ENCODE measurements around the gene CLN5.
A peak's percentile ranks its signal among the peaks of the same experiment; 100 is the strongest.
"Not testable (repeated sequence)": the region's sequence is repeated elsewhere in the genome, so short reads cannot be mapped to it uniquely, and the experiment has no call there.

CLN5 gene

DNA sequence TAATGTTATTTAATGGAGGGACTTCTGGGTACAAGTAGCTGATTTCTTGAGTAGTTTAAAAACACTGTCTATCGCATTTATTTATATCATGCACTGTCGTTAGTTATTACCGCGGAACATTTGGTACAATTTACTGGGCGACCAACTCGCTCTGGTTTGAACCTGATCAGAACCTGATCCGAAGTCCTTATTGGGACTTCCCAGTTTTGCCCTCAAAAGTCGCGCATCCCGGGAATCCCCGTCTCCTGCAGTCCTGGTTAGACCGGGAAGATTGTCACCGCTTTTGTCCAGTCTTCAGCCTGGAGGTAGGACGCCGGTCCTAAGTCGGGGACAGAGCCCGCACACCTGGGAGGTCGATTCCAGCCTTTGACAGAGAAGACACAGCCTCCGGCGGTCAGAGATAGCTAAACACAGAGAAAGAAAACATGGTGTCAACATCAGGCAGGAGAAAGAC lies 694 bp downstream of the CLN5 start:
- DNase-seq (ENCODE audit: insufficient read length, low spot score) = no peak
- TF ChIP-seq POLR2A (IDR thresholded peaks at IDR 0.05; ENCODE audit: low read depth, low read length) = no peak
- no peak for FAIRE-seq

DNA sequence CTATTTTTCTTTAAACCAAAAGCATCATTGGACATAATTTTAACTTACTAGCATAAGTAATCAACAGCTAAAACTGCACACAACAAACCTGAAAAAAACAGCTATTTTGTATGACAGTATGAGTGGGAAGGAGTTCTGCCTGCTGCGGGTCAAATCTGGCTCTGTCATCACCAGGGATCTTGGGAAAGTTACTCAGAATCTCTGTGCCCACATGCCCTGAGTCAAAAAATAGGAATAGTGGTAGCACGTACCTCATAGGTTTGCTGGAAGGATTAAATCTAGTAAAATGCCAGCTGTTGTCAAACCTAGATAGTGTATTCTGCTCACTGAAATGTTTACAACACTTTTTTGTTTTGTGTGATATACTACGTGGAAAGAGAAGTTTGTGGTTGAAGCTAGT lies 1.1 kb downstream of the CLN5 start:
- DNase-seq (ENCODE audit: insufficient read length, low spot score) = no peak
- no peak for FAIRE-seq

DNA sequence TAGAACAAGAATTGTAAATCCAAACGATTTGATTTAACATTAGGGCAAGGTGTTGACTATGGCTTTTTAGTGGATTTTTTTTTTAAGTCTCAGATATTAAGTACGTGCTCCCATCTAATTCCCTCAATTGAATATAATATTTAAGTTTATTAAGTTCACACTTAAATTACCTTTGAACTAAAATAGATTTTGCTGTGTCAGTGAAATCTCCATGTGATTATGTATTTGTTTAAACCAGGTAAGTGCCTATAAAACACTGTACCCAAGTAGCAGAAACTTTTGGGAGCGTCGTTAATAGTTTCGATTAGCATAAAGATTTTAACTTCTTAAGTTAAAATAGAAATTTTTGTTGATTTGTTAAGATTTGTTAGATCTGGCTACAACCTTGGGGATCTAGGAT lies 1.6 kb downstream of the CLN5 start:
- DNase-seq (ENCODE audit: insufficient read length, low spot score) (no peak), FAIRE-seq (no peak)
- no peak for TF ChIP-seq POLR2A (IDR thresholded peaks at IDR 0.05; ENCODE audit: low read depth, low read length)

More for the DNA sequence above, 1.1 kb downstream of the CLN5 start:
- TF ChIP-seq POLR2A (IDR thresholded peaks at IDR 0.05; ENCODE audit: low read depth, low read length) = no peak

DNA sequence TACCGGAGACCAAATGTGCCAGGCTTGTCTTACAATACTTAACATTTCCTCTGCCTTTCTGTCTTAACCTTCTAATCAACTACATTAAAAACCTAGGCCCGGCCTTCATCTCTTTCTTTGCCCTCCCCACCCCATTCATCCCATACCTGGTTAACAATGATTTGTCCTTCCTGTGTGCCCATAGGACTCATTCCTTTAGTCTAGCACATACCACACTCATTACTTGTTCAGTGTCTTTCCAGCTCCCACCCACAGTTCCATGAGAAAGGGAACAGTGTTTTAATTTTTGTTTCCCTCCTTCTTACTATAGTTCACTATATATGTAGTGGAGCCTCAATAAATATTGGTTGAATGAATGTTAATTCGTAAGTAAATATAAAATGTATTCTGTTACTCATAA lies 2.4 kb downstream of the CLN5 start:
- FAIRE-seq (no peak), DNase-seq (ENCODE audit: insufficient read length, low spot score) (no peak)

DNA sequence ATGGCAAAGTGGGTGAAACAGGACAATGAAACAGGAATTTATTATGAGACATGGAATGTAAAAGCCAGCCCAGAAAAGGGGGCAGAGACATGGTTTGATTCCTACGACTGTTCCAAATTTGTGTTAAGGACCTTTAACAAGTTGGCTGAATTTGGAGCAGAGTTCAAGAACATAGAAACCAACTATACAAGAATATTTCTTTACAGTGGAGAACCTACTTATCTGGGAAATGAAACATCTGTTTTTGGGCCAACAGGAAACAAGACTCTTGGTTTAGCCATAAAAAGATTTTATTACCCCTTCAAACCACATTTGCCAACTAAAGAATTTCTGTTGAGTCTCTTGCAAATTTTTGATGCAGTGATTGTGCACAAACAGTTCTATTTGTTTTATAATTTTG lies 8.6 kb downstream of the CLN5 start:
- no peak for DNase-seq (ENCODE audit: insufficient read length, low spot score)

More for the DNA sequence above, 2.4 kb downstream of the CLN5 start:
- no peak for TF ChIP-seq POLR2A (IDR thresholded peaks at IDR 0.05; ENCODE audit: low read depth, low read length)

DNA sequence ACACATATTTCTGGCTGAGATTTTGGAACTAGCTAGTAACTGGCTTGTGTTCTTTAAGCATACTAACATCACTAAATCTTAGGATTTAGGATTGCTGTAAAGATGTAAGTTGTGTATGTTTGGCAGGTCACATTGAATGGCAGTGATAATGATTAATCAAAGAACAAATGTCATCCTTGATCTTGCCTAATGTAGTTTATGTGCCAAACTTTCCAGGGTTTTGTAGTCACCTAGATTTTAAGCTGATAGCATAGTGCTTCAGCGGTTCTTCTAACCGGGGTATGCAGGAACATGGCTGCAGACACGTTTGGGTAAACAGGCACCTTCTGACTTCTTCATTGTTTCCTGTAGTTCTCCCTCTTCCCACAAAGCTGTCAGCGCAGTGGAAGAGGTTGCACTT lies 9.7 kb downstream of the CLN5 start:
- TF ChIP-seq POLR2A (IDR thresholded peaks at IDR 0.05; ENCODE audit: low read depth, low read length) = no peak
- FAIRE-seq = no peak
- DNase-seq (ENCODE audit: insufficient read length, low spot score) = no peak

More for the DNA sequence above, 8.6 kb downstream of the CLN5 start:
- no peak for FAIRE-seq
- TF ChIP-seq POLR2A (IDR thresholded peaks at IDR 0.05; ENCODE audit: low read depth, low read length) = no peak

DNA sequence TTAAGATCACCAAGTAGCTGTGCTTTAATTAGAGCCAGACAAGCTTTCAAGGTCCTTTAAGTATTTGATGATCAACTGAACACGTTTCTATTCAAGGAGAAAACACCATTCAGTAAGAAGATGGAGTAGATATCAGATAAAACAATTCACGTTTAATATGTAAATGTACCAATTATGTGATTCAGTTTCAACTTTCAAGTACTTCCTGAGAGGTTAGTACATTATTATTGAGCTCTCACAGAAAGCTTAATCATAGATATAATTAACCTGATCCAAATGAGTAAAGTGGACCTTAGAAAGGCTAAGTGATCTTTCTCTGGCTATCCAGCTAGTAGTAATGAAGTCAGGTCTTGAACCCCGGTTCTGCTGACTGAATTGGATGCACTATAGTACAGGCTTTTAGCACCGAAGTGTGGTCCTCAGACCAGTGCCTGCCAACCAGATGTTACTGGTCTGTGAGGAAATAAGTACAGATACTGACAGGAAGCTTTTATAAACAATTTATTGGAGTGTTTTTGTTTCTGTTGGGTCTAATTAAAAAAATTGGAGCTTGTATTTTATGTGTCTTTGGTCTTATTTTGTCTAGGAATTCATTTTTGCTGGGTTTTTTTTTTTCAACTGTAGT lies 10.2 kb downstream of the CLN5 start:
- no peak for DNase-seq (ENCODE audit: insufficient read length, low spot score)
- no peak for FAIRE-seq
- TF ChIP-seq POLR2A (IDR thresholded peaks at IDR 0.05; ENCODE audit: low read depth, low read length) = no peak

DNA sequence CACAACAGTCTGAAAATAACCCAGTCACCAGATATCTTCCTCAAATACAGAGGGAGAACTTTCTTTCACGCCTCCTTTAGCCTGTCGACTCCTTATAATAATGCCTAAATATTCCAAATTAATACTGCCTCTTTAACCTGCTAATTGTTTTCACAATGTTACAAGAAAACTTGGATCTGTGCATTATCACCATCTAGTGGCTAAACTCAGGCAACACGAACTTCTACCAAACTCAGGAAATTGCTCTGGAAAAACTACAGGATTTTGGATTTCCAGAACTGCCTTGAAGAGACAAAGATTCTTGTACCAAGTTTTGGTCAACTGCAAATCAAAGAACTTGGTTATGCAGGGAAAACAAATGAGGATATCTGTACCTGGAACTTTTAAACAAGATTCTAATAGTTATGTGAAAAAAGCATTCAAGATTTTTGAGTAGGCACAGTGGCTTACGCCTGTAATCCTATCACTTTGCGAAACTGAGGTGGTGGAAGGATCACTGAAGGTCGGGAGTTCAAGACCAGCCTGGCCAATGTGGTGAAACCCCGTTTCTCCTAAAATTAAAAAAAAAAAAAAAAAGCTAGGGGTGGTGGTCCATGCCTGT lies 10.8 kb downstream of the CLN5 start:
- FAIRE-seq (peak; percentile 68), DNase-seq (ENCODE audit: insufficient read length, low spot score) (no peak)
- TF ChIP-seq POLR2A (IDR thresholded peaks at IDR 0.05; ENCODE audit: low read depth, low read length) = no peak

DNA sequence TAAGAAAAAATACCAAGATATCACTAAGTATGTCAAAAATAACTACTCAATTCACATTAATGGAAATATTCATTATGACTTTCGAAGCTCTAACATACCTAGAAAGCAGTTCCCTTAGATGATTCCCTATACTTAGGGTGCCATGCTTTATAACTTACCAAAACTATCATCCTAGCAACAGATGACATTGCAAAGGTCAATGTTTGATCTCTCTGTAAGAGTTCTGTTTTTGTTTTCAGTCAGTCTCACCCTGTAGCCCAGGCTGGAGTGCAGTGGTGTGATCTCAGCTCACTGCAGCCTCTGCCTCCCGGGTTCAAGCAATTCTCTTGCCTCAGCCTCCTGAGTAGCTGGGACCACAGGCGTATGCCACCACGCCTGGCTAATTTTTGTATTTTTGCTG lies 16.5 kb downstream of the CLN5 start:
- not testable (repeated sequence) for DNase-seq (ENCODE audit: insufficient read length, low spot score); FAIRE-seq

DNA sequence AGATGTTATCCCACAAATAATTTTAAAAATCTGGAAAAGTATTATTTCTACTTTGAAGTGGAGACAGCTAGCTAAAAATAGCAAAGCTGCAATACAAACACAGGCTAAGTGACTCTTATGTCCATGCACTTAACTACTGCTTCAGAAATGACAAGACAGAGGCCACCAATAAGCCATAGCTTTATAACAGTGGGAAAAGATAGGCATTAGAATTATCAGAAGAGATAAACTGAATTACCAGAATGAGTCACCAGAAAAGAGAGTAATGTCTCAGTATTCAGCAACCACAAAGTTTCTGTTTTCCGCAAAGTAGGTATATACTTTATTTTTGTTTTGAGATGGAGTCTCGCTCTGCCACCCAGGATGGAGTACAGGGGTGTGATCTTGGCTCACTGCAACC lies 17.1 kb downstream of the CLN5 start:
- no peak for FAIRE-seq
- TF ChIP-seq POLR2A (IDR thresholded peaks at IDR 0.05; ENCODE audit: low read depth, low read length) = no peak
- no peak for DNase-seq (ENCODE audit: insufficient read length, low spot score)

DNA sequence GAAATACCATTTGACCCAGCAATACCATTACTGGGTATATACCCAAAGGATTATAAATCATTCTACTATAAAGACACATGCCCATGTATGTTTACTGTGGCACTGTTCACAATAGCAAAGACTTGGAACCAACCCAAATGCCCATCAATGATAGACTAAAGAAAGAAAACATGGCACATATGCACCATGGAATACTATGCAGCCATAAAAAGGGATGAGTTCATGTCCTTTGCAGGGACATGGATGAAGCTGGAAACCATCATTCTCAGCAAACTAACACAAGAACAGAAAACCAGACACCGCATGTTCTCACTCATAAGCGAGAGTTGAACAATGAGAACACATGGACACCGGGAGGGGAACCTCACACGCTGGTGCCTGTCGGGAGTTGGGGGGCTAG lies 17.8 kb downstream of the CLN5 start:
- not testable (repeated sequence) for DNase-seq (ENCODE audit: insufficient read length, low spot score); FAIRE-seq

DNA sequence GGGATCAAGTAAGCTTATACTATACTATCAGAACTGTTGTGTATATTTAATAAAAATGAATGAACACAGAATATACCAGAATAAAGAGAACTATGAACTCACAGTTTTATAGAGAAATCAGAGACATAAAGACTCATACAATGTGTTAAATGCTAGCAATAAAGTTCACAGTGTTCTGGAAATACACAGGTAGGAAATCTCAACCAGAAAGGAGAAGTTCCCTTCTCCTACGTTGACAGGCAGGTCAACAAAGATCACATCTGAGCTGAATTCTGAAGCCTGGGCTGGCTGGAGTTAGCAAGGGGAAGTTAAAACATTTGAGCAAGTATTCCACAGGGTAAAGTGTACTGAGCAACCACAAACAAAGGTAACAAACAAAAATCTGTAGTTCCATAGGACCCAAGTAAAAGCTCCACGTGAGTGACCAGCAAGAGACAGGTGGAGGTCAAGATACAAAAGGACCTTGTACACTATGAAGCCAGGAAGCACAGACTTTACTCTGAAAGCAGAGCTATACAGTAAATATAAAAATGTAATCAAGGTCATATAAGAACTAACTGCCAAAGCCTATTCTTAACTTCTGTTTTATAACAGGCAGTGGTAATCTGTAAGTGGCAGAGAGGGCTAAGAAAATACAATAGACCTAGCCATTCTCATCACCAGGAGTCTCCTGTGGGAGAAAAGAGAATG lies 22.1 kb downstream of the CLN5 start:
- no peak for DNase-seq (ENCODE audit: insufficient read length, low spot score)
- FAIRE-seq = peak; percentile 62
- TF ChIP-seq POLR2A (IDR thresholded peaks at IDR 0.05; ENCODE audit: low read depth, low read length) = no peak

DNA sequence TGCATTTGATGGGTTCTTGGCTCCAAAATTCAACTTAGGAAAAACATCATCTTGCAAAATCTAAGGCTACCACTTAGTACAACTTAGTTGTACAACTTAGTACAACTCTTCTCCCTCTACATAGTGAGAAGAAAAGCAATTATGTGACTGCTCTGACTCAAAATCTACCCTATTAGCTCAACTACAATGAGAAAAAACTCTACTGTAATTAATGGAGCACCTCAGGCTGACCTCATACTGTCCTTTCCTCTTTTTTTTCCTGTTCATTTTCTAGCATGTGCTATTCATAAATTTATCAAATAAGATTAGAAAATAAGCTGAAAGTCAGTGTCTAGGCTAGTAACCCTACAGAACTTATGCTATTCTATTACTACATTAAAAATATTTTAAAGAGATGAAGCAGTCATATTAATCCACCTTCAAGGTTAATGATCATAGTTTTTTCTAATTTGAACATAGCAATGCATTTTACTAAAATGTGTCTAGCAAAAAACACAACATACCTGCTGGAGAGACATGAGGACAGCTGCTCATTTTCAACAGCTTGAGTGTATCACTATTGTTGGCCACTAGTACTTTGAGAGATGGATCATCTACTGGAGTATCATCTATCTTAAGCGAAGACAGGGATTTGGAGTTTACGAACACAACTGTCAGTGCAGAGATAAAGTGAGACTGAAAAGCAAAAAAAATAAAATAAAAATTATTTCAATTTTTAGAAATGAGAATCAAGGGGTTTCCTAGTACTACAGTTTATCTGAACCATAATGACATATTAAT lies 23.2 kb downstream of the CLN5 start:
- TF ChIP-seq POLR2A (IDR thresholded peaks at IDR 0.05; ENCODE audit: low read depth, low read length) = no peak
- FAIRE-seq (no peak), DNase-seq (ENCODE audit: insufficient read length, low spot score) (no peak)

DNA sequence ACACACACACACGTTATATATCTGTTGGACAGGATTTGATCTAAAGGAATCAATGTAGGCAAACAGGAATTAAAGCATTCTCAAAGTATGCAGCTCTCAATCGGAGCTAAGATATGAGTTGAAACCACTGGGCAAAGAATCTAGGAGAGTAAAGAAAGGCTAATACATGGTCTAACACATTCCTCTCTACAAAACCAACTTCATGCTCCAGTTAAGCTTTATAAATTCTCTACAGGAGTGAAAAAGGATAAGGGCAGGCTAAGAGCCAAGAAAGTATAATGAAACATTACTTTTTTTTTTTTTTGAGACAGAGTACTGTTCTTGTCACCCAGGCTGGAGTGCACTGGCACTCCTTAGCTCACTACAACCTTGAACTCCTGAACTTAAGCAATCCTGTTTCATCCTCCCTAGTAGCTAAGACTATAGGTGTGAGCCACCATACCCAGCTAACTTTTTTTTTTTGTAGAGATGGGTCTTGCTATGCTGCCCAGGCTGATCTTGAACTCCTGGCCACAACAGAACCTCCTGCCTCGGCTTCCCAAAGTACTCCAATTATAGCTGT lies 24.5 kb downstream of the CLN5 start:
- FAIRE-seq (no peak), DNase-seq (ENCODE audit: insufficient read length, low spot score) (no peak)
- TF ChIP-seq POLR2A (IDR thresholded peaks at IDR 0.05; ENCODE audit: low read depth, low read length) = no peak

Measured in H54 (cell line).